Measurements from ENCODE around the gene MAJIN.
"Not testable (repeated sequence)": the region's sequence is repeated elsewhere in the genome, so short reads cannot be mapped to it uniquely, and the experiment has no call there.

MAJIN gene

GRCh38 chr11:64971421-64972233, at the start of gene MAJIN:
MAJIN (minus strand) TSS chr11:64972108; CDS start chr11:64959405, 12,703 bp downstream.
- peak in 1 of 2 donors; percentile 54 for DNase-seq

DNA sequence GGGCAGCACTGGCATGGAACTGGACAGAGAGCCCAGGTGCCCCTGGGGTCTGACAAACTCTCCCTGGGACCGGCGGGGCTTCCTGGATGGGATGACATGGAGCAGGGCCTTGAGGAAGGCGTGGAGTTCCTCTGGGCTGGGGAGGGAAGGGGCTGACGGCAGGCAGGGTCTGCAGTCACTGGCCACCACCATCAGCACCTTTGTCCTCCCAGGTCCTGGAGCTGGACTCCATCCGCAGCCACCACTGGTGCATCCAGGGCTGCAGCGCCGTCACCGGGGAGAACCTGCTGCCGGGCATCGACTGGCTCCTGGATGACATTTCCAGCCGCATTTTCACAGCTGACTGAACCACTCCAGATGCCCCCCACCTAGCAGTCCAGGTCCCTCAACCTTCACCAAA, 49.6 kb upstream of the MAJIN start:
- DNase-seq: no peak

GRCh38 chr11:65021003-65021402, 49.1 kb upstream of the MAJIN start:
- DNase-seq: no peak

GRCh38 chr11:65019824-65020223, 47.9 kb upstream of the MAJIN start:
- no peak for DNase-seq

DNA sequence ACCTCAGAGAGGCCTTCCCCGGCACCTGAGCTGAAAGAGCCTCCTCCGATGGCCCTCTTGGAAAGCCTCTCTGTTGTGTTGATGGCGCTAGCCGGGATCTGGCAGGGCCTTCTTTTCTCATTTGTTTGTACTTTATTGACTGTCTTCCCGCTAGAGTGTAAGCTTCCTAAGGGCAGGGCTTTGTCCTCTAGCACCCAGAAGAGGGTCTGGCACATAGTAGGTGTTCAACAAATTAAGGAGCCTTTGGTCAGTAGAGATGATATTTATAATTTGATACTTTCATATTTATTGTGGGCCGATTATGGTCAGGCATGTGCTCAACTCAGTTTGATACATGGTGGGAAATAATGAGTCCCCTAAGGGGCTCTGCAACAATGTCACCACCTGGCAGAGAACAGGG, 46.0 kb upstream of the MAJIN start:
- no peak for DNase-seq

GRCh38 chr11:65016705-65017104, 44.8 kb upstream of the MAJIN start:
- no peak for DNase-seq

GRCh38 chr11:65014726-65015227, 42.9 kb upstream of the MAJIN start:
- no peak for DNase-seq

GRCh38 chr11:65013888-65014725, 42.2 kb upstream of the MAJIN start, which contains the start of gene ARL2:
ARL2 (plus strand) TSS chr11:65014160; CDS start chr11:65014208, 48 bp downstream.
- DNase-seq: peak; percentile 76 to 87

GRCh38 chr11:65013130-65013887, 41.4 kb upstream of the MAJIN start:
- DNase-seq: peak; percentile 78 to 81

GRCh38 chr11:65008873-65009272, 37.0 kb upstream of the MAJIN start:
- no peak for DNase-seq

DNA sequence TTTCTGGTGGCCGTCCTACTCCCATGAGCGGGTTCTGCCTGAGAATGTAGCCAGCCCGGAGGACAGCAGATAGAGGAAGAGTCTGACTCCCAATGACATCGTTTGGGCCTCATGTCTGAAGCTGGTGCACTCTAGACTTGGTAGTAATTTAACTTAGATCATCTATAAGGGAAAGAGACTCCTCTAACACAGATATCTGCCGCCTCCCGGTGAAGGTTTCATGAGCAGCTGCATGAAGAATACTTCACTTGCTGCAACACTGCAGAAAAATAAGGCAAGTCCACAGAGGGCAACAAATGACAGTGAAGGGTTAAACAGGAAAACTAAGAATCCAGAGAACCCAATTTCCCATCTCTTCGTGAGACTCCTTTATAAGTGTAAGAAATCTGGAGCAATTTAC, 36.1 kb upstream of the MAJIN start:
- no peak for DNase-seq

GRCh38 chr11:65003968-65004367, 32.1 kb upstream of the MAJIN start:
- DNase-seq: not testable (repeated sequence)

- DNase-seq: no peak
These were observed 31.4 kb upstream of the MAJIN start for GRCh38 chr11:65003282-65003681.

GRCh38 chr11:65002706-65003105, 30.8 kb upstream of the MAJIN start:
- no peak for DNase-seq

DNA sequence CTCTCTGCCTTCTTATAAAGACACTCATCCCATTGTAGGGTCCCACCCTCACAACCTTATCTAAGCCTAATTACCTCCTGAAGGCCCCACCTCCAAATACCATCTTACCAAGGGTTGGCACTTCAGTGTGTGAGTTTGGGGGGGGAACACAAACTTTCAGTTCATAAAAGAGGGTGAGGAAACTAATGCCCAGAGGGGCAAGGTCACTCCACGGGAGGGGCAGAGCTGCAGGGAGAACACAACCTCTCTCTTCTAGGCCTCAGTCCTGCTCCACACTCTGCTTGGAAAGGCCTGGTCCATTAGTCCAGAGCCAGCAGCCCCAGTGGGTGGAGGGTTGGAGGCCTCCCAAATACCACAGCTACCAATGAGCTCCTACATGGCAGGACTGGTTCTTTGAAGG, 27.6 kb upstream of the MAJIN start:
- no peak for DNase-seq

- DNase-seq: no peak
These were observed 27.0 kb upstream of the MAJIN start for GRCh38 chr11:64998690-64999431.

DNA sequence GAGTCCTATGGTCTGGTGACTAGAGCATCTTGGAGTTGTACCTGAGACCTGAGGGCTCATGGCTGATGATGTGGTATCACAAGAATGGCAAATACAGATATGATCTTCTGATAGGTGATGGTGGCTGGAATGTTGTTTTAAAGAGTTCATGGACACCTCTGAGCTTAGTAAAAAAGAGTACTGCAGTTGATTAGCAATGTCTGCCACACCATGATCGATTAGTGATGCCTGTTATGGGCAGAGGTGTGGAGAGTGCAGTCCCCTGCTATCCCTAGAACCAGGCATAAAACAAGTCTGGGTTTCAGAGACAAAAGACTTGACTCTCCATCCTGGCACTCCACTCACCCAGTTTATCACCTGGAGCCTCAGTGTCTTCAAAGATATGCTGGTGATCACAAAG, 26.2 kb upstream of the MAJIN start:
- DNase-seq: no peak

DNA sequence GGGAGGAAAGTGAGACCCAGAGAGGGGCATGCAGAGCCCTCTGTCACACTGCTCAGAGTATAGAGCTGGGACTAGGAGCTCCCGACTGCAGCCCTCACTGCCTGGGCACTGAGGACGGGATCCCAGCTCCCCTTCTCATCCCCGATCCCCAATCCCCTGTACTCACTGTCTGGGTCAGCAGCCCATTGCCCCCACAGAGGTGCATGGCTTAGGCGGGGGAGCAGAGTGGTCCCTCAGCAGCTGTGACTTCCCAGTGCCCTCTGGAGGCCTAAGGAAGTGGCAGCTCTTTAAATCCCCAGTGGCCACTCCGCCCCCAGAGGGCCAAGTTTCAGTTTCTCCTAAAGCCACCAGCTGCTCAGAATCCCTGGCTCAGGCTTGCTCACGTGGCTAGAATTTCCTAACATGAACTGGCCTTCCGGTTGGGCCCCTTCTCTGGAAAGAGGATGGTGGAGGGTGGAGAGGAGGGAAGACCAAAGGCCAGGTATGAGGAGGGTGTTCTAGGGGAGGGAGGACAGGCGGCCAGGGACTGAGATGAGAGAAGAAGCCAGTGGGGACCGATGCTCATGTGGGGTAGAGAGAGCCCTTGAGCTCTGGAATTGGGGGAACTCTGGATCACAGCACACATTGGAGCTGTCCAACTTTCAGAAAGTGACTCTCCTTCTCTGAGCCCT, 24.9 kb upstream of the MAJIN start, which contains the start of gene BATF2:
Gene BATF2, minus strand, starts transcription at position 262 of the 671 bp plus-strand sequence. Its CDS starts 57 bp downstream, at position 205.
- DNase-seq: peak; percentile 35 to 36

DNA sequence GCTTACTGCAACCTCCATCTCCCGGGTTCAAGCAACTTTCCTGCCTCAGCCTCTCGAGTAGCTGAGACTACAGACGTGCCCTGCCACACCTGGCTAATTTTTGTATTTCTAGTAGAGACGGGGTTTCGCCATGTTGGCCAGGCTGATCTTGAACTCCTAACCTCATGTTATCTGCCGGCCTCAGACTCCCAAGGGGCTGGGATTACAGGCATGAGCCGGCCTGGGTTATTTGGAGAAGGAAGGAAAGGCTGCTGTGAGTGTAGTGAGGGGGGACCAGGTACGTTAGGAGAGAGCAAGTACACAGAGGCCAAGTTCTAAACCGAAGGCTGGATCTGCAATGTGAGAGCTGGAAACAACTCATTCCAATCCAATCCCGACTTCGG, 24.4 kb upstream of the MAJIN start:
- DNase-seq: no peak

- DNase-seq: no peak
These were observed 22.4 kb upstream of the MAJIN start for GRCh38 chr11:64994318-64994717.

DNA sequence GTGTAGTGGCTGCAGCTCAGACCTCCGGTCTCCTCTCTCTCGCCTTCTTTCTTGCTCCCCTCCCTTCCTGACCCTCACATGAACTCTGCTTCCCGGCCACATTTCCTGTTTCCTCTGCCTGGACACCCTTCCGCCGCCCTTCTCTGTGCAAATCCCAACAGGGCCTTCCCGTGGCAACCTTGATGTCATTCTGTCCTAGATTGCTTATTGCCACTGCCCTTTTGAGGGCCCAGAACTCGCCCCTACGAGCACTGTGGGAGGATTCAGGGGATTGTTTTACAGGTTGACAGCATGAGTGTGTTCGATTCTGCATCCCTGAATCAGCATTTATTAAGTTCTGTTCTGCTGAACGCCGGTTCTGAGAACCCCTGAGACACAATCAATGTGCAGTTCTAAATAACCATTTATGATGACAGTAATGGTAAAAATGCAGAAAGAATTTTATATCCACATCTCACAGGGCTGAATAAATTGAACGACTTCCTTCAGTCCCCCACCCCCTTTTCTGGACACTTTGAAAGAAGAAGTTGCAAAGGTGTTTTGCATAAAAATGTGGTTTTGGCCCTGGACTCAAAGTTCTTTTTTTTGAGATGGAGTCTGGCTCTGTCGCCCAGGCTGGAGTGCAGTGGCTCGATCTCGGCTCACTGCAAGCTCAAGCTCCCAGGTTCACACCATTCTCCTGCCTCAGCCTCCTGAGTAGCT, 18.5 kb upstream of the MAJIN start:
- DNase-seq: no peak

Measured in hippocampal formation (tissue), 2 donors.